Islet precursor cell (in vitro differentiated cells): Measurements from ENCODE around the gene ATAT1.

Experiments used
- DNase-seq: peaks from one replicate; pipeline ENCODE4 v3.0.0-alpha.2; 2018

The ATAT1 gene

GRCh38 chr6:30684386-30685156, 57.9 kb downstream of the ATAT1 start:
- no peak for DNase-seq

- DNase-seq: no peak
Observed at GRCh38 chr6:30685157-30686008, 58.7 kb downstream of the ATAT1 start.

- DNase-seq: no peak
Observed at GRCh38 chr6:30686009-30686907, 59.6 kb downstream of the ATAT1 start, which contains the start of gene PPP1R18. PPP1R18 (minus strand) TSS chr6:30686645; CDS start chr6:30686018, 627 bp downstream.

GRCh38 chr6:30686908-30687658, 60.4 kb downstream of the ATAT1 start:
- DNase-seq: peak; percentile 97

GRCh38 chr6:30687659-30688431, 61.2 kb downstream of the ATAT1 start:
- DNase-seq: no peak

- no peak for DNase-seq
Observed at GRCh38 chr6:30688569-30688968, 61.9 kb downstream of the ATAT1 start.

GRCh38 chr6:30689022-30689865, 62.6 kb downstream of the ATAT1 start:
- no peak for DNase-seq

GRCh38 chr6:30689985-30690384, 63.3 kb downstream of the ATAT1 start:
- no peak for DNase-seq

- peak; percentile 93 for DNase-seq
Observed at GRCh38 chr6:30690403-30691207, 63.9 kb downstream of the ATAT1 start, which contains the start of gene NRM. NRM (minus strand) TSS chr6:30690984; CDS start chr6:30690974, 10 bp downstream.

- DNase-seq: peak; percentile 83
Observed at GRCh38 chr6:30691208-30691847, 64.7 kb downstream of the ATAT1 start.
